Astrocyte (in vitro differentiated cells and primary cell): ENCODE results near the gene MRGPRX1. TPM values are rescaled to one million over a fixed set of nuclear protein-coding genes. Genes with fewer than 3 reads are reported as not detected.

Experiments used
- DNase-seq: peaks from one replicate; pipeline ENCODE4 v3.0.0-alpha.2; 2010; ENCODE audit warnings: low read depth
- FAIRE-seq: peaks from 2 replicates; lab custom pipeline; 2011; peaks lifted over from hg19 to GRCh38; lab: Jason Lieb, UNC
- H2AFZ ChIP-seq: 2 replicates; pipeline ENCODE4 v1.6.0; 2012; ENCODE audit warnings: low read depth, low read length, inconsistent platforms
- H3K27ac ChIP-seq: 2 replicates; pipeline ENCODE4 v1.5.1; 2011; ENCODE audit warnings: low read depth, low read length, inconsistent platforms
- H3K27me3 ChIP-seq: 2 replicates; pipeline ENCODE4 v1.6.0; 2011; ENCODE audit warnings: low read length, inconsistent platforms; ENCODE audit not compliant: insufficient read depth
- H3K36me3 ChIP-seq: 2 replicates; pipeline ENCODE4 v1.5.1; 2011; ENCODE audit warnings: low read length, inconsistent platforms; ENCODE audit not compliant: insufficient read depth
- H3K4me1 ChIP-seq: 2 replicates; pipeline ENCODE4 v1.5.1; 2011; ENCODE audit warnings: low read length, inconsistent platforms; ENCODE audit not compliant: insufficient read depth
- H3K4me2 ChIP-seq: 2 replicates; pipeline ENCODE4 v1.6.0; 2012; ENCODE audit warnings: low read length, inconsistent platforms
- H3K4me3 ChIP-seq: 2 replicates; pipeline ENCODE4 v1.5.1; 2011; ENCODE audit warnings: low read depth, mild to moderate bottlenecking, low read length, inconsistent platforms; ENCODE audit not compliant: insufficient read depth
- H3K79me2 ChIP-seq: 2 replicates; pipeline ENCODE4 v1.6.0; 2012; ENCODE audit warnings: mild to moderate bottlenecking, low read length, inconsistent platforms; ENCODE audit not compliant: insufficient read depth
- H3K9ac ChIP-seq: 2 replicates; pipeline ENCODE4 v1.6.0; 2012; ENCODE audit warnings: mild to moderate bottlenecking, low read length, inconsistent platforms
- H3K9me3 ChIP-seq: 2 replicates; pipeline ENCODE4 v1.5.1; 2012; ENCODE audit warnings: low read depth, mild to moderate bottlenecking, low read length, inconsistent platforms; ENCODE audit not compliant: insufficient read depth
- H4K20me1 ChIP-seq: 2 replicates; pipeline ENCODE4 v1.6.0; 2012; ENCODE audit warnings: low read length, inconsistent platforms; ENCODE audit not compliant: insufficient read depth
- H3K27ac Mint-ChIP-seq: one replicate; pipeline ENCODE4 v1.8.0; 2021; ENCODE audit warnings: mild to moderate bottlenecking, mixed read lengths; ENCODE audit not compliant: unreplicated experiment
- H3K27me3 Mint-ChIP-seq: one replicate; pipeline ENCODE4 v1.8.0; 2021; ENCODE audit warnings: low read depth, mixed read lengths; ENCODE audit not compliant: unreplicated experiment
- H3K36me3 Mint-ChIP-seq: one replicate; pipeline ENCODE4 v1.8.0; 2021; ENCODE audit warnings: low read depth, mixed read lengths; ENCODE audit not compliant: unreplicated experiment
- H3K4me1 Mint-ChIP-seq: one replicate; pipeline ENCODE4 v1.8.0; 2021; ENCODE audit warnings: low read depth, mixed read lengths; ENCODE audit not compliant: unreplicated experiment
- H3K4me3 Mint-ChIP-seq: one replicate; pipeline ENCODE4 v1.8.0; 2021; ENCODE audit warnings: mild to moderate bottlenecking, moderate library complexity, mixed read lengths; ENCODE audit not compliant: unreplicated experiment
- H3K9me3 Mint-ChIP-seq: one replicate; pipeline ENCODE4 v1.8.0; 2021; ENCODE audit warnings: mild to moderate bottlenecking, mixed read lengths; ENCODE audit not compliant: unreplicated experiment
- CTCF ChIP-seq: IDR thresholded peaks from 2 replicates; pipeline ENCODE4 v1.5.1; 2011; ENCODE audit warnings: low read depth, mild to moderate bottlenecking, inconsistent platforms, low read length, moderate library complexity; ENCODE audit not compliant: insufficient read depth
- EZH2 ChIP-seq: IDR thresholded peaks from 2 replicates; pipeline ENCODE4 v1.6.1; 2012; ENCODE audit warnings: mild to moderate bottlenecking, low read length, inconsistent platforms; ENCODE audit not compliant: insufficient read depth
- total RNA-seq: library from RNA; stranded (reverse); gene quantifications from 2 replicates; pipeline ENCODE4 v1.2.1, GENCODE V29; 2021

The MRGPRX1 gene
- total RNA-seq, 1 donor from 2014 or later: not detected

- H3K27me3 Mint-ChIP-seq: peaks cover 7% of the 10 kb centered on the region
- no peak for DNase-seq
Measured at GRCh38 chr11:18890615-18891014, 48.6 kb downstream of the MRGPRX1 start.

More at GRCh38 chr11:18890615-18891014, 48.6 kb downstream of the MRGPRX1 start:
- H3K9me3 Mint-ChIP-seq: peaks cover 4% of the 10 kb centered on the region
- H3K4me3 Mint-ChIP-seq: no peak overlapping the region
- FAIRE-seq: no peak
- Histone ChIP-seq H3K9ac (no peak overlapping the region), H3K27ac (no peak overlapping the region), H3K4me2 (no peak overlapping the region), H3K79me2 (no peaks in the 10 kb centered on the region), H2AFZ (no peak overlapping the region), H4K20me1 (no peaks in the 10 kb centered on the region), H3K27me3 (no peaks in the 10 kb centered on the region), H3K4me1 (no peaks in the 10 kb centered on the region), H3K36me3 (no peaks in the 10 kb centered on the region), H3K9me3 (no peaks in the 10 kb centered on the region), H3K4me3 (no peak overlapping the region)
- TF ChIP-seq EZH2 (no peak), CTCF (no peak)
- H3K36me3 Mint-ChIP-seq: no peaks in the 10 kb centered on the region
- H3K4me1 Mint-ChIP-seq: no peaks in the 10 kb centered on the region
- H3K27ac Mint-ChIP-seq: no peak overlapping the region

Other genes with a start within 250 kb of the MRGPRX1 start
- gene TMEM86A, start 240.6 kb downstream of the MRGPRX1 start, total RNA-seq: 4.0 and 5.3 TPM in 2 replicates
- gene IGSF22, start 213.2 kb downstream of the MRGPRX1 start, total RNA-seq: 0.05 TPM in 1 of 2 replicates, not detected in the other
- 0.07 TPM in 1 of 2 replicates, not detected in the other for gene PTPN5, start 147.6 kb downstream of the MRGPRX1 start, total RNA-seq
- not detected in 2 replicates for gene MRGPRX2, start 121.3 kb upstream of the MRGPRX1 start, total RNA-seq
- 9.2 and 10.6 TPM in 2 replicates for gene ZDHHC13, start 177.8 kb upstream of the MRGPRX1 start, total RNA-seq